Thyroid gland (tissue), 4 donors: ENCODE data around the gene HERPUD1.

ENCODE experiments used
- POLR2A ChIP-seq, 2 donors: fragments of 450-650 bp; IDR thresholded peaks; one replicate each; pipeline ENCODE4 v1.6.1; 2017; ENCODE audit warnings: antibody characterized with exemption in 2 of 2, mild to moderate bottlenecking in 2 of 2, moderate library complexity in 1 of 2
- TF ChIP-seq, protein P1 (sequence below), 6 experiments: fragments of 200-600 bp in 3 of 6; fragments of 450-650 bp in 3 of 6; sonication (generic) in 3 of 6; IDR thresholded peaks; one replicate each; pipeline ENCODE4 v1.5.1; 2016 to 2019; ENCODE audit warnings: antibody characterized with exemption in 6 of 6, mild to moderate bottlenecking in 2 of 6, inconsistent platforms in 1 of 6, moderate library complexity in 1 of 6

- TF ChIP-seq, protein P1, sequence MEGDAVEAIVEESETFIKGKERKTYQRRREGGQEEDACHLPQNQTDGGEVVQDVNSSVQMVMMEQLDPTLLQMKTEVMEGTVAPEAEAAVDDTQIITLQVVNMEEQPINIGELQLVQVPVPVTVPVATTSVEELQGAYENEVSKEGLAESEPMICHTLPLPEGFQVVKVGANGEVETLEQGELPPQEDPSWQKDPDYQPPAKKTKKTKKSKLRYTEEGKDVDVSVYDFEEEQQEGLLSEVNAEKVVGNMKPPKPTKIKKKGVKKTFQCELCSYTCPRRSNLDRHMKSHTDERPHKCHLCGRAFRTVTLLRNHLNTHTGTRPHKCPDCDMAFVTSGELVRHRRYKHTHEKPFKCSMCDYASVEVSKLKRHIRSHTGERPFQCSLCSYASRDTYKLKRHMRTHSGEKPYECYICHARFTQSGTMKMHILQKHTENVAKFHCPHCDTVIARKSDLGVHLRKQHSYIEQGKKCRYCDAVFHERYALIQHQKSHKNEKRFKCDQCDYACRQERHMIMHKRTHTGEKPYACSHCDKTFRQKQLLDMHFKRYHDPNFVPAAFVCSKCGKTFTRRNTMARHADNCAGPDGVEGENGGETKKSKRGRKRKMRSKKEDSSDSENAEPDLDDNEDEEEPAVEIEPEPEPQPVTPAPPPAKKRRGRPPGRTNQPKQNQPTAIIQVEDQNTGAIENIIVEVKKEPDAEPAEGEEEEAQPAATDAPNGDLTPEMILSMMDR (IDR thresholded peaks at IDR 0.05) = no peak
- no peak for TF ChIP-seq POLR2A (IDR thresholded peaks at IDR 0.05)
These were observed 56.4 kb downstream of the HERPUD1 start for GRCh38 chr16:56988161-56988947.
